Liver (tissue), 9 donors: Measurements from ENCODE around the gene SOX10. TPM values are rescaled to one million over a fixed set of nuclear protein-coding genes. Genes with fewer than 3 reads are reported as not detected.

ENCODE experiments used
- DNase-seq: peaks from one replicate; pipeline ENCODE4 v3.0.0-alpha.2; 2017; ENCODE audit warnings: low spot score
- H3K27ac ChIP-seq, 2 donors: one replicate each; pipeline ENCODE4 v1.7.0; 2013; ENCODE audit warnings: inconsistent platforms in 2 of 2, low read length in 2 of 2, control low read depth in 1 of 2, low read depth in 1 of 2, mild to moderate bottlenecking in 1 of 2
- H3K27me3 ChIP-seq, 4 donors: one replicate each; pipeline versions ENCODE4 v1.6.1 to v1.7.0; 2013; ENCODE audit warnings: low read length in 3 of 4, inconsistent platforms in 1 of 4, mild to moderate bottlenecking in 1 of 4, moderate library complexity in 1 of 4; ENCODE audit not compliant: control insufficient read depth in 4 of 4, insufficient read depth in 4 of 4
- H3K36me3 ChIP-seq, 4 donors: one replicate each; pipeline versions ENCODE4 v1.6.1 to v1.7.0; 2013; ENCODE audit warnings: low read length in 3 of 4, mild to moderate bottlenecking in 3 of 4, low read depth in 1 of 4, moderate library complexity in 1 of 4; ENCODE audit not compliant: control insufficient read depth in 4 of 4, insufficient read depth in 3 of 4
- H3K4me1 ChIP-seq, 4 donors: one replicate each; pipeline versions ENCODE4 v1.6.1 to v1.7.0; 2013; ENCODE audit warnings: low read length in 3 of 4, mild to moderate bottlenecking in 3 of 4, moderate library complexity in 1 of 4; ENCODE audit not compliant: control insufficient read depth in 4 of 4, insufficient read depth in 4 of 4
- H3K4me3 ChIP-seq, 3 donors: one replicate each; pipeline versions ENCODE4 v1.6.1 to v1.7.0; 2013; ENCODE audit warnings: low read length in 3 of 3, control low read depth in 1 of 3, low read depth in 1 of 3, mild to moderate bottlenecking in 1 of 3
- H3K9ac ChIP-seq, 2 donors: one replicate each; pipeline ENCODE4 v1.7.0; 2013; ENCODE audit warnings: low read length in 2 of 2, mild to moderate bottlenecking in 2 of 2, moderate library complexity in 2 of 2, control low read depth in 1 of 2, low read depth in 1 of 2
- H3K9me3 ChIP-seq, 4 donors: one replicate each; pipeline versions ENCODE4 v1.6.1 to v1.7.0; 2013; ENCODE audit warnings: low read length in 3 of 4; ENCODE audit not compliant: control insufficient read depth in 4 of 4
- EGR1 ChIP-seq, 2 donors: IDR thresholded peaks; 2 replicates each; pipeline ENCODE4 v1.6.1; 2016 to 2018; ENCODE audit warnings: antibody characterized with exemption in 2 of 2, low read depth in 2 of 2
- FOXA1 ChIP-seq: IDR thresholded peaks from 2 replicates; pipeline ENCODE4 v1.6.1; 2016; ENCODE audit warnings: antibody characterized with exemption
- FOXA2 ChIP-seq: IDR thresholded peaks from 2 replicates; pipeline ENCODE4 v1.6.1; 2016; ENCODE audit warnings: antibody characterized with exemption
- HNF4A ChIP-seq, 2 donors: conservative IDR thresholded peaks; 2 replicates each; pipeline ENCODE4 v1.6.1; 2016; ENCODE audit warnings: antibody characterized with exemption in 2 of 2, mild to moderate bottlenecking in 2 of 2
- HNF4G ChIP-seq: IDR thresholded peaks from 2 replicates; pipeline ENCODE4 v1.6.1; 2016; ENCODE audit warnings: antibody characterized with exemption
- JUND ChIP-seq, 2 donors: IDR thresholded peaks; 2 replicates each; pipeline ENCODE4 v1.6.1; 2016; ENCODE audit warnings: antibody characterized with exemption in 2 of 2
- RAD21 ChIP-seq, 2 donors: IDR thresholded peaks; 2 replicates each; pipeline ENCODE4 v1.6.1; 2016; ENCODE audit warnings: antibody characterized with exemption in 2 of 2, mild to moderate bottlenecking in 2 of 2
- RXRA ChIP-seq, 2 donors: IDR thresholded peaks; 2 replicates each; pipeline ENCODE4 v1.6.1; 2017 to 2018; ENCODE audit warnings: antibody characterized with exemption in 2 of 2, mild to moderate bottlenecking in 1 of 2
- SP1 ChIP-seq: IDR thresholded peaks from 2 replicates; pipeline ENCODE4 v1.6.1; 2018; ENCODE audit warnings: antibody characterized with exemption, mild to moderate bottlenecking
- TAF1 ChIP-seq: conservative IDR thresholded peaks from 2 replicates; pipeline ENCODE4 v1.6.1; 2016; ENCODE audit warnings: antibody characterized with exemption, mild to moderate bottlenecking
- YY1 ChIP-seq: IDR thresholded peaks from 2 replicates; pipeline ENCODE4 v1.6.1; 2016; ENCODE audit warnings: antibody characterized with exemption, mild to moderate bottlenecking
- WGBS: extraction: QIAGEN DNeasy Blood & Tissue Kit; methylation state at CpG from one replicate; pipeline ENCODE4 v1.1.7; 2013; 5-methylcytosine and 5-hydroxymethylcytosine counted together
- polyA plus RNA-seq, 2 donors: library from polyadenylated mRNA; stranded (reverse) in 1 of 2; unstranded in 1 of 2; fragments of 200-250 nt in 1 of 2; fragments of >200 nt in 1 of 2; fragmentation: Nextera tagmentation in 1 of 2; extraction: Ambion mirVana in 1 of 2; gene quantifications; one replicate each; pipeline versions ENCODE4 v1.2.1 to v1.2.3, GENCODE V29; 2013 to 2015
- total RNA-seq, 2 donors: library from RNA; depleted of rRNA; stranded (reverse); fragments of >200 nt; gene quantifications; one replicate each; pipeline ENCODE4 v1.2.3, GENCODE V29; 2014
- TF ChIP-seq, protein P1 (sequence below): IDR thresholded peaks from 2 replicates; pipeline ENCODE4 v1.6.1; 2016; ENCODE audit warnings: antibody characterized with exemption
- TF ChIP-seq, protein P2 (sequence below): fragments of 150-350 bp; IDR thresholded peaks from 2 replicates; pipeline ENCODE4 v1.5.1; 2017; ENCODE audit warnings: improper control_type of control experiment, low read depth, low read length; ENCODE audit not compliant: missing input control
- TF ChIP-seq, protein P3 (sequence below): IDR thresholded peaks from 2 replicates; pipeline ENCODE4 v1.6.1; 2016; ENCODE audit warnings: antibody characterized with exemption
- TF ChIP-seq, protein P4 (sequence below): IDR thresholded peaks from 2 replicates; pipeline ENCODE4 v1.6.1; 2016; ENCODE audit warnings: antibody characterized with exemption
- TF ChIP-seq, protein P5 (sequence below): IDR thresholded peaks from 2 replicates; pipeline ENCODE4 v1.6.1; 2016; ENCODE audit warnings: antibody characterized with exemption, mild to moderate bottlenecking
- donor health status: healthy.
- donor health status: healthy.
- donor health status: healthy.
- donor health status: healthy.
- donor health status: healthy.

SOX10 gene
- total and polyA plus RNA-seq, 4 donors: 0.05 to 0.29 (median 0.07) TPM

DNA sequence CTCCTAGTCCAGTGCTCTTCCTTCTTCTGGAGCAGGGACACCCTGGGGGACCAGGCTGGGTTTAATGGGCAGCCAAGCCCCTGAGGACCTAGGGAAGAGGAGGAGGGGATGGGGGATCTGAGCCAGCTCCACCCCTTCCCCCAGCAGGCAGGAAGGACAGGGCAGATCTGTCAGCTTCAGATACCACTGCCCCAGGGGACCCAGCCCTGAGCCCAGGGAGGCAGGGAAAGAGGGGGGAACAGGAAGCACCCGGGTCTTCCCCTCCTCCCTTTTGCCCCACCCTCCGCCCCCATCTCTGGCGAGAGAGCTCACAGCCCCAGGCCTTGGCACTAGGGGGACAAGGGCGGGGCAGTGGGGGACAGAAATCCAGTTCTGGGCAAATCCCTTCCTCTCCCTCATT lies 11.7 kb upstream of the SOX10 start:
- Histone ChIP-seq H3K9ac (no peak overlapping the region), H3K27me3 (no peaks in the 10 kb centered on the region), H3K4me3 (no peak overlapping the region), H3K4me1 (no peaks in the 10 kb centered on the region), H3K27ac (no peak overlapping the region), H3K9me3 (no peaks in the 10 kb centered on the region), H3K36me3 (no peaks in the 10 kb centered on the region)
- no peak for DNase-seq
- TF ChIP-seq, protein P1, sequence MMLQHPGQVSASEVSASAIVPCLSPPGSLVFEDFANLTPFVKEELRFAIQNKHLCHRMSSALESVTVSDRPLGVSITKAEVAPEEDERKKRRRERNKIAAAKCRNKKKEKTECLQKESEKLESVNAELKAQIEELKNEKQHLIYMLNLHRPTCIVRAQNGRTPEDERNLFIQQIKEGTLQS: no peak
- TF ChIP-seq JUND (IDR thresholded peaks at IDR 0.05) (no peak), FOXA1 (no peak), TAF1 (no peak), EGR1 (IDR thresholded peaks at IDR 0.05; ENCODE audit: low read depth in 2 of 2) (no peak), HNF4G (no peak), FOXA2 (no peak), YY1 (no peak), RAD21 (IDR thresholded peaks at IDR 0.05) (no peak)
- TF ChIP-seq, protein P2, sequence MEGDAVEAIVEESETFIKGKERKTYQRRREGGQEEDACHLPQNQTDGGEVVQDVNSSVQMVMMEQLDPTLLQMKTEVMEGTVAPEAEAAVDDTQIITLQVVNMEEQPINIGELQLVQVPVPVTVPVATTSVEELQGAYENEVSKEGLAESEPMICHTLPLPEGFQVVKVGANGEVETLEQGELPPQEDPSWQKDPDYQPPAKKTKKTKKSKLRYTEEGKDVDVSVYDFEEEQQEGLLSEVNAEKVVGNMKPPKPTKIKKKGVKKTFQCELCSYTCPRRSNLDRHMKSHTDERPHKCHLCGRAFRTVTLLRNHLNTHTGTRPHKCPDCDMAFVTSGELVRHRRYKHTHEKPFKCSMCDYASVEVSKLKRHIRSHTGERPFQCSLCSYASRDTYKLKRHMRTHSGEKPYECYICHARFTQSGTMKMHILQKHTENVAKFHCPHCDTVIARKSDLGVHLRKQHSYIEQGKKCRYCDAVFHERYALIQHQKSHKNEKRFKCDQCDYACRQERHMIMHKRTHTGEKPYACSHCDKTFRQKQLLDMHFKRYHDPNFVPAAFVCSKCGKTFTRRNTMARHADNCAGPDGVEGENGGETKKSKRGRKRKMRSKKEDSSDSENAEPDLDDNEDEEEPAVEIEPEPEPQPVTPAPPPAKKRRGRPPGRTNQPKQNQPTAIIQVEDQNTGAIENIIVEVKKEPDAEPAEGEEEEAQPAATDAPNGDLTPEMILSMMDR: no peak
- TF ChIP-seq, protein P3, sequence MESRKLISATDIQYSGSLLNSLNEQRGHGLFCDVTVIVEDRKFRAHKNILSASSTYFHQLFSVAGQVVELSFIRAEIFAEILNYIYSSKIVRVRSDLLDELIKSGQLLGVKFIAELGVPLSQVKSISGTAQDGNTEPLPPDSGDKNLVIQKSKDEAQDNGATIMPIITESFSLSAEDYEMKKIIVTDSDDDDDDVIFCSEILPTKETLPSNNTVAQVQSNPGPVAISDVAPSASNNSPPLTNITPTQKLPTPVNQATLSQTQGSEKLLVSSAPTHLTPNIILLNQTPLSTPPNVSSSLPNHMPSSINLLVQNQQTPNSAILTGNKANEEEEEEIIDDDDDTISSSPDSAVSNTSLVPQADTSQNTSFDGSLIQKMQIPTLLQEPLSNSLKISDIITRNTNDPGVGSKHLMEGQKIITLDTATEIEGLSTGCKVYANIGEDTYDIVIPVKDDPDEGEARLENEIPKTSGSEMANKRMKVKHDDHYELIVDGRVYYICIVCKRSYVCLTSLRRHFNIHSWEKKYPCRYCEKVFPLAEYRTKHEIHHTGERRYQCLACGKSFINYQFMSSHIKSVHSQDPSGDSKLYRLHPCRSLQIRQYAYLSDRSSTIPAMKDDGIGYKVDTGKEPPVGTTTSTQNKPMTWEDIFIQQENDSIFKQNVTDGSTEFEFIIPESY: no peak
- TF ChIP-seq, protein P4, sequence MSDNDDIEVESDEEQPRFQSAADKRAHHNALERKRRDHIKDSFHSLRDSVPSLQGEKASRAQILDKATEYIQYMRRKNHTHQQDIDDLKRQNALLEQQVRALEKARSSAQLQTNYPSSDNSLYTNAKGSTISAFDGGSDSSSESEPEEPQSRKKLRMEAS: no peak
- 66% methylated on average over 4 of the region's 4 CpGs for WGBS

DNA sequence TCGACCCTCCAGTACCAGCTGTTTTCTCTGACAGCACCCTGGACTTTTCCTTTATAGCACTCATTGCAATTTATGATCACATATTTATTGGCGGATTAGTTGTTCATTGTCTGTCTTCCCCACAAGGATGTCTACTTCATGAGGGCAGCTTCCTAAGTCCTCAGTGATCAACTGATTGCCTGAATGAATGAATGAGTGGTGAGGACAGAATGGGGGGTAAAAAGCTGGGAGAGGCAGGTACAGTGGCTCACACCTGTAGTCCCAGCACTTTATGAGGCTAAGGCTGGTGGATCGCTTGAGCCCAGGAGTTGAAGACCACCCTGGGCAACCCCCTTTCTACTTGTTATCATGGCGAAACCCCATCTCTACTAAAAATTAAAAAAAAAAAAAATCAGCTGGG lies 11.1 kb upstream of the SOX10 start:
- H3K9ac ChIP-seq: no peak overlapping the region
- H3K27me3 ChIP-seq: no peaks in the 10 kb centered on the region
- no peak overlapping the region for H3K4me3 ChIP-seq
- TF ChIP-seq TAF1 (no peak), FOXA1 (no peak), HNF4A (conservative IDR thresholded peaks at IDR 0.05) (no peak), SP1 (no peak), RXRA (IDR thresholded peaks at IDR 0.05) (no peak), JUND (IDR thresholded peaks at IDR 0.05) (no peak), EGR1 (IDR thresholded peaks at IDR 0.05; ENCODE audit: low read depth in 2 of 2) (no peak), RAD21 (IDR thresholded peaks at IDR 0.05) (no peak)
- TF ChIP-seq, protein P4: no peak
- TF ChIP-seq, protein P1: no peak
- TF ChIP-seq, protein P5, sequence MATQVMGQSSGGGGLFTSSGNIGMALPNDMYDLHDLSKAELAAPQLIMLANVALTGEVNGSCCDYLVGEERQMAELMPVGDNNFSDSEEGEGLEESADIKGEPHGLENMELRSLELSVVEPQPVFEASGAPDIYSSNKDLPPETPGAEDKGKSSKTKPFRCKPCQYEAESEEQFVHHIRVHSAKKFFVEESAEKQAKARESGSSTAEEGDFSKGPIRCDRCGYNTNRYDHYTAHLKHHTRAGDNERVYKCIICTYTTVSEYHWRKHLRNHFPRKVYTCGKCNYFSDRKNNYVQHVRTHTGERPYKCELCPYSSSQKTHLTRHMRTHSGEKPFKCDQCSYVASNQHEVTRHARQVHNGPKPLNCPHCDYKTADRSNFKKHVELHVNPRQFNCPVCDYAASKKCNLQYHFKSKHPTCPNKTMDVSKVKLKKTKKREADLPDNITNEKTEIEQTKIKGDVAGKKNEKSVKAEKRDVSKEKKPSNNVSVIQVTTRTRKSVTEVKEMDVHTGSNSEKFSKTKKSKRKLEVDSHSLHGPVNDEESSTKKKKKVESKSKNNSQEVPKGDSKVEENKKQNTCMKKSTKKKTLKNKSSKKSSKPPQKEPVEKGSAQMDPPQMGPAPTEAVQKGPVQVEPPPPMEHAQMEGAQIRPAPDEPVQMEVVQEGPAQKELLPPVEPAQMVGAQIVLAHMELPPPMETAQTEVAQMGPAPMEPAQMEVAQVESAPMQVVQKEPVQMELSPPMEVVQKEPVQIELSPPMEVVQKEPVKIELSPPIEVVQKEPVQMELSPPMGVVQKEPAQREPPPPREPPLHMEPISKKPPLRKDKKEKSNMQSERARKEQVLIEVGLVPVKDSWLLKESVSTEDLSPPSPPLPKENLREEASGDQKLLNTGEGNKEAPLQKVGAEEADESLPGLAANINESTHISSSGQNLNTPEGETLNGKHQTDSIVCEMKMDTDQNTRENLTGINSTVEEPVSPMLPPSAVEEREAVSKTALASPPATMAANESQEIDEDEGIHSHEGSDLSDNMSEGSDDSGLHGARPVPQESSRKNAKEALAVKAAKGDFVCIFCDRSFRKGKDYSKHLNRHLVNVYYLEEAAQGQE: no peak
- TF ChIP-seq, protein P3: no peak
- H3K27ac ChIP-seq: no peak overlapping the region
- 92% methylated on average over 4 of the region's 4 CpGs for WGBS
- H3K9me3 ChIP-seq: no peaks in the 10 kb centered on the region
- H3K36me3 ChIP-seq: no peaks in the 10 kb centered on the region
- no peaks in the 10 kb centered on the region for H3K4me1 ChIP-seq
- DNase-seq: no peak
